Liver (tissue), 9 donors: Measurements from ENCODE around the gene DCST2. TPM values are rescaled to one million over a fixed set of nuclear protein-coding genes. Genes with fewer than 3 reads are reported as not detected.

Experiments used
- DNase-seq: peaks from one replicate; pipeline ENCODE4 v3.0.0-alpha.2; 2017; ENCODE audit warnings: low spot score
- H3K27ac ChIP-seq, 2 donors: one replicate each; pipeline ENCODE4 v1.7.0; 2013; ENCODE audit warnings: inconsistent platforms in 2 of 2, low read length in 2 of 2, control low read depth in 1 of 2, low read depth in 1 of 2, mild to moderate bottlenecking in 1 of 2
- H3K27me3 ChIP-seq, 4 donors: one replicate each; pipeline versions ENCODE4 v1.6.1 to v1.7.0; 2013; ENCODE audit warnings: low read length in 3 of 4, inconsistent platforms in 1 of 4, mild to moderate bottlenecking in 1 of 4, moderate library complexity in 1 of 4; ENCODE audit not compliant: control insufficient read depth in 4 of 4, insufficient read depth in 4 of 4
- H3K36me3 ChIP-seq, 4 donors: one replicate each; pipeline versions ENCODE4 v1.6.1 to v1.7.0; 2013; ENCODE audit warnings: low read length in 3 of 4, mild to moderate bottlenecking in 3 of 4, low read depth in 1 of 4, moderate library complexity in 1 of 4; ENCODE audit not compliant: control insufficient read depth in 4 of 4, insufficient read depth in 3 of 4
- H3K4me1 ChIP-seq, 4 donors: one replicate each; pipeline versions ENCODE4 v1.6.1 to v1.7.0; 2013; ENCODE audit warnings: low read length in 3 of 4, mild to moderate bottlenecking in 3 of 4, moderate library complexity in 1 of 4; ENCODE audit not compliant: control insufficient read depth in 4 of 4, insufficient read depth in 4 of 4
- H3K4me3 ChIP-seq, 3 donors: one replicate each; pipeline versions ENCODE4 v1.6.1 to v1.7.0; 2013; ENCODE audit warnings: low read length in 3 of 3, control low read depth in 1 of 3, low read depth in 1 of 3, mild to moderate bottlenecking in 1 of 3
- H3K9ac ChIP-seq, 2 donors: one replicate each; pipeline ENCODE4 v1.7.0; 2013; ENCODE audit warnings: low read length in 2 of 2, mild to moderate bottlenecking in 2 of 2, moderate library complexity in 2 of 2, control low read depth in 1 of 2, low read depth in 1 of 2
- H3K9me3 ChIP-seq, 4 donors: one replicate each; pipeline versions ENCODE4 v1.6.1 to v1.7.0; 2013; ENCODE audit warnings: low read length in 3 of 4; ENCODE audit not compliant: control insufficient read depth in 4 of 4
- EGR1 ChIP-seq, 2 donors: IDR thresholded peaks; 2 replicates each; pipeline ENCODE4 v1.6.1; 2016 to 2018; ENCODE audit warnings: antibody characterized with exemption in 2 of 2, low read depth in 2 of 2
- FOXA1 ChIP-seq: IDR thresholded peaks from 2 replicates; pipeline ENCODE4 v1.6.1; 2016; ENCODE audit warnings: antibody characterized with exemption
- FOXA2 ChIP-seq: IDR thresholded peaks from 2 replicates; pipeline ENCODE4 v1.6.1; 2016; ENCODE audit warnings: antibody characterized with exemption
- GABPA ChIP-seq, 2 donors: IDR thresholded peaks in 1 of 2; conservative IDR thresholded peaks in 1 of 2; 2 replicates each; pipeline ENCODE4 v1.6.1; 2016; ENCODE audit warnings: antibody characterized with exemption in 2 of 2, mild to moderate bottlenecking in 1 of 2, moderate library complexity in 1 of 2
- HNF4A ChIP-seq, 2 donors: conservative IDR thresholded peaks; 2 replicates each; pipeline ENCODE4 v1.6.1; 2016; ENCODE audit warnings: antibody characterized with exemption in 2 of 2, mild to moderate bottlenecking in 2 of 2
- HNF4G ChIP-seq: IDR thresholded peaks from 2 replicates; pipeline ENCODE4 v1.6.1; 2016; ENCODE audit warnings: antibody characterized with exemption
- NR2F2 ChIP-seq: IDR thresholded peaks from 2 replicates; pipeline ENCODE4 v1.6.1; 2016; ENCODE audit warnings: antibody characterized with exemption
- RAD21 ChIP-seq, 2 donors: IDR thresholded peaks; 2 replicates each; pipeline ENCODE4 v1.6.1; 2016; ENCODE audit warnings: antibody characterized with exemption in 2 of 2, mild to moderate bottlenecking in 2 of 2
- RXRA ChIP-seq, 2 donors: IDR thresholded peaks; 2 replicates each; pipeline ENCODE4 v1.6.1; 2017 to 2018; ENCODE audit warnings: antibody characterized with exemption in 2 of 2, mild to moderate bottlenecking in 1 of 2
- SP1 ChIP-seq: IDR thresholded peaks from 2 replicates; pipeline ENCODE4 v1.6.1; 2018; ENCODE audit warnings: antibody characterized with exemption, mild to moderate bottlenecking
- TAF1 ChIP-seq: conservative IDR thresholded peaks from 2 replicates; pipeline ENCODE4 v1.6.1; 2016; ENCODE audit warnings: antibody characterized with exemption, mild to moderate bottlenecking
- WGBS: extraction: QIAGEN DNeasy Blood & Tissue Kit; methylation state at CpG from one replicate; pipeline ENCODE4 v1.1.7; 2013; 5-methylcytosine and 5-hydroxymethylcytosine counted together
- polyA plus RNA-seq, 2 donors: library from polyadenylated mRNA; stranded (reverse) in 1 of 2; unstranded in 1 of 2; fragments of 200-250 nt in 1 of 2; fragments of >200 nt in 1 of 2; fragmentation: Nextera tagmentation in 1 of 2; extraction: Ambion mirVana in 1 of 2; gene quantifications; one replicate each; pipeline versions ENCODE4 v1.2.1 to v1.2.3, GENCODE V29; 2013 to 2015
- total RNA-seq, 2 donors: library from RNA; depleted of rRNA; stranded (reverse); fragments of >200 nt; gene quantifications; one replicate each; pipeline ENCODE4 v1.2.3, GENCODE V29; 2014
- TF ChIP-seq, protein P1 (sequence below): IDR thresholded peaks from 2 replicates; pipeline ENCODE4 v1.6.1; 2016; ENCODE audit warnings: antibody characterized with exemption
- TF ChIP-seq, protein P2 (sequence below): IDR thresholded peaks from 2 replicates; pipeline ENCODE4 v1.6.1; 2016; ENCODE audit warnings: antibody characterized with exemption
- TF ChIP-seq, protein P3 (sequence below): IDR thresholded peaks from 2 replicates; pipeline ENCODE4 v1.6.1; 2016; ENCODE audit warnings: antibody characterized with exemption
- TF ChIP-seq, protein P4 (sequence below): fragments of 150-350 bp; IDR thresholded peaks from 2 replicates; pipeline ENCODE4 v1.5.1; 2017; ENCODE audit warnings: improper control_type of control experiment, low read depth, low read length; ENCODE audit not compliant: missing input control
- TF ChIP-seq, protein P5 (sequence below): IDR thresholded peaks from 2 replicates; pipeline ENCODE4 v1.6.1; 2016; ENCODE audit warnings: antibody characterized with exemption, mild to moderate bottlenecking
- donor health status: healthy.
- donor health status: healthy.
- donor health status: healthy.
- donor health status: healthy.
- donor health status: healthy.

Gene DCST2
- total and polyA plus RNA-seq, 4 donors, result 0.25 to 0.53 (median 0.27) TPM; not detected in 1

DNA sequence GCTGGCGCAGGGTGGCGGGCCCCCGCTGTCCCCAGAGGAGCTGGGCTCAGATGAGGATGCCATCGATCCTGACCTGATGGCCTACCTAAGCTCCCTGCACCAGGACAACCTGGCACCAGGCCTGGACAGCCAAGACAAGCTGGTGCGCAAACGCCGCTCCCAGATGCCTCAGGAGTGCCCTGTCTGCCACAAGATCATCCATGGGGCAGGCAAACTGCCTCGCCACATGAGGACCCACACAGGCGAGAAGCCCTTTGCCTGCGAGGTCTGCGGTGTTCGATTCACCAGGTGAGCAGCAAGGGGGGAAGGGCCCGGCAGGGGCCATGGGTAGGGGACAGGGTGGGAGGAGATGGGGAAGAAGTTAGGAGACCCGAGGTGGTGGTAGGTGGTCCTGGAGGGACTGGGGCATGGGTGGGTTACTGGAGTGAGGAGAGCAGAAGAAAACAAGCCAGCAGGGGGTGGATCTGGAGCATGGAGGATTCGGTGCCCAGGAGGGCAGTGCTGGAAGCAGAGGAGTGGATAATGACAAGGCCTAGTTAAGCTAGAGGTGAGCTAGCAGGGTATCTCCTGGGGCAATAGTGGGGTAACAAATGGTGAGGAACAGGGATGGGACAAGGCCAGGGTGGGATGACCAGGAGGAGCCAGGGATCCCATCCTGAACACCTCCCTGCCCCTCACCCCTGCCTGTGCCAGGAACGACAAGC lies 17.9 kb downstream of the DCST2 start:
- Histone ChIP-seq H3K27ac (no peak overlapping the region), H3K9ac (no peak overlapping the region), H3K27me3 (no peaks in the 10 kb centered on the region), H3K4me1 (peaks cover 22 to 66% (median 42%) of the 10 kb centered on the region in 4 donors), H3K4me3 (no peak overlapping the region), H3K36me3 (peaks cover 3 to 19% (median 9%) of the 10 kb centered on the region in 4 donors), H3K9me3 (no peaks in the 10 kb centered on the region)
- TF ChIP-seq RAD21 (IDR thresholded peaks at IDR 0.05) (no peak), HNF4G (no peak), SP1 (no peak), HNF4A (conservative IDR thresholded peaks at IDR 0.05) (no peak), TAF1 (no peak), EGR1 (IDR thresholded peaks at IDR 0.05; ENCODE audit: low read depth in 2 of 2) (no peak), FOXA2 (no peak), FOXA1 (no peak), GABPA (IDR thresholded peaks at IDR 0.05 in 1 of 2, conservative IDR thresholded peaks at IDR 0.05 in 1 of 2) (no peak), NR2F2 (no peak), RXRA (IDR thresholded peaks at IDR 0.05) (no peak)
- TF ChIP-seq, protein P1, sequence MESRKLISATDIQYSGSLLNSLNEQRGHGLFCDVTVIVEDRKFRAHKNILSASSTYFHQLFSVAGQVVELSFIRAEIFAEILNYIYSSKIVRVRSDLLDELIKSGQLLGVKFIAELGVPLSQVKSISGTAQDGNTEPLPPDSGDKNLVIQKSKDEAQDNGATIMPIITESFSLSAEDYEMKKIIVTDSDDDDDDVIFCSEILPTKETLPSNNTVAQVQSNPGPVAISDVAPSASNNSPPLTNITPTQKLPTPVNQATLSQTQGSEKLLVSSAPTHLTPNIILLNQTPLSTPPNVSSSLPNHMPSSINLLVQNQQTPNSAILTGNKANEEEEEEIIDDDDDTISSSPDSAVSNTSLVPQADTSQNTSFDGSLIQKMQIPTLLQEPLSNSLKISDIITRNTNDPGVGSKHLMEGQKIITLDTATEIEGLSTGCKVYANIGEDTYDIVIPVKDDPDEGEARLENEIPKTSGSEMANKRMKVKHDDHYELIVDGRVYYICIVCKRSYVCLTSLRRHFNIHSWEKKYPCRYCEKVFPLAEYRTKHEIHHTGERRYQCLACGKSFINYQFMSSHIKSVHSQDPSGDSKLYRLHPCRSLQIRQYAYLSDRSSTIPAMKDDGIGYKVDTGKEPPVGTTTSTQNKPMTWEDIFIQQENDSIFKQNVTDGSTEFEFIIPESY, result no peak
- TF ChIP-seq, protein P2, sequence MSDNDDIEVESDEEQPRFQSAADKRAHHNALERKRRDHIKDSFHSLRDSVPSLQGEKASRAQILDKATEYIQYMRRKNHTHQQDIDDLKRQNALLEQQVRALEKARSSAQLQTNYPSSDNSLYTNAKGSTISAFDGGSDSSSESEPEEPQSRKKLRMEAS, result no peak
- TF ChIP-seq, protein P3, sequence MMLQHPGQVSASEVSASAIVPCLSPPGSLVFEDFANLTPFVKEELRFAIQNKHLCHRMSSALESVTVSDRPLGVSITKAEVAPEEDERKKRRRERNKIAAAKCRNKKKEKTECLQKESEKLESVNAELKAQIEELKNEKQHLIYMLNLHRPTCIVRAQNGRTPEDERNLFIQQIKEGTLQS, result no peak
- TF ChIP-seq, protein P4, sequence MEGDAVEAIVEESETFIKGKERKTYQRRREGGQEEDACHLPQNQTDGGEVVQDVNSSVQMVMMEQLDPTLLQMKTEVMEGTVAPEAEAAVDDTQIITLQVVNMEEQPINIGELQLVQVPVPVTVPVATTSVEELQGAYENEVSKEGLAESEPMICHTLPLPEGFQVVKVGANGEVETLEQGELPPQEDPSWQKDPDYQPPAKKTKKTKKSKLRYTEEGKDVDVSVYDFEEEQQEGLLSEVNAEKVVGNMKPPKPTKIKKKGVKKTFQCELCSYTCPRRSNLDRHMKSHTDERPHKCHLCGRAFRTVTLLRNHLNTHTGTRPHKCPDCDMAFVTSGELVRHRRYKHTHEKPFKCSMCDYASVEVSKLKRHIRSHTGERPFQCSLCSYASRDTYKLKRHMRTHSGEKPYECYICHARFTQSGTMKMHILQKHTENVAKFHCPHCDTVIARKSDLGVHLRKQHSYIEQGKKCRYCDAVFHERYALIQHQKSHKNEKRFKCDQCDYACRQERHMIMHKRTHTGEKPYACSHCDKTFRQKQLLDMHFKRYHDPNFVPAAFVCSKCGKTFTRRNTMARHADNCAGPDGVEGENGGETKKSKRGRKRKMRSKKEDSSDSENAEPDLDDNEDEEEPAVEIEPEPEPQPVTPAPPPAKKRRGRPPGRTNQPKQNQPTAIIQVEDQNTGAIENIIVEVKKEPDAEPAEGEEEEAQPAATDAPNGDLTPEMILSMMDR, result no peak
- TF ChIP-seq, protein P5, sequence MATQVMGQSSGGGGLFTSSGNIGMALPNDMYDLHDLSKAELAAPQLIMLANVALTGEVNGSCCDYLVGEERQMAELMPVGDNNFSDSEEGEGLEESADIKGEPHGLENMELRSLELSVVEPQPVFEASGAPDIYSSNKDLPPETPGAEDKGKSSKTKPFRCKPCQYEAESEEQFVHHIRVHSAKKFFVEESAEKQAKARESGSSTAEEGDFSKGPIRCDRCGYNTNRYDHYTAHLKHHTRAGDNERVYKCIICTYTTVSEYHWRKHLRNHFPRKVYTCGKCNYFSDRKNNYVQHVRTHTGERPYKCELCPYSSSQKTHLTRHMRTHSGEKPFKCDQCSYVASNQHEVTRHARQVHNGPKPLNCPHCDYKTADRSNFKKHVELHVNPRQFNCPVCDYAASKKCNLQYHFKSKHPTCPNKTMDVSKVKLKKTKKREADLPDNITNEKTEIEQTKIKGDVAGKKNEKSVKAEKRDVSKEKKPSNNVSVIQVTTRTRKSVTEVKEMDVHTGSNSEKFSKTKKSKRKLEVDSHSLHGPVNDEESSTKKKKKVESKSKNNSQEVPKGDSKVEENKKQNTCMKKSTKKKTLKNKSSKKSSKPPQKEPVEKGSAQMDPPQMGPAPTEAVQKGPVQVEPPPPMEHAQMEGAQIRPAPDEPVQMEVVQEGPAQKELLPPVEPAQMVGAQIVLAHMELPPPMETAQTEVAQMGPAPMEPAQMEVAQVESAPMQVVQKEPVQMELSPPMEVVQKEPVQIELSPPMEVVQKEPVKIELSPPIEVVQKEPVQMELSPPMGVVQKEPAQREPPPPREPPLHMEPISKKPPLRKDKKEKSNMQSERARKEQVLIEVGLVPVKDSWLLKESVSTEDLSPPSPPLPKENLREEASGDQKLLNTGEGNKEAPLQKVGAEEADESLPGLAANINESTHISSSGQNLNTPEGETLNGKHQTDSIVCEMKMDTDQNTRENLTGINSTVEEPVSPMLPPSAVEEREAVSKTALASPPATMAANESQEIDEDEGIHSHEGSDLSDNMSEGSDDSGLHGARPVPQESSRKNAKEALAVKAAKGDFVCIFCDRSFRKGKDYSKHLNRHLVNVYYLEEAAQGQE, result no peak
- DNase-seq, result no peak
- 79% methylated on average over 16 of the region's 16 CpGs for WGBS
